HG03565 (cell line): ENCODE measurements around the gene VGLL4.

Experiments used
- ATAC-seq: cut with Tn5 transposase; IDR thresholded peaks from one replicate; pipeline ENCODE4 v1.9.1; 2021; ENCODE audit warnings: mild to moderate bottlenecking, moderate library complexity; ENCODE audit not compliant: unreplicated experiment

VGLL4 gene

DNA sequence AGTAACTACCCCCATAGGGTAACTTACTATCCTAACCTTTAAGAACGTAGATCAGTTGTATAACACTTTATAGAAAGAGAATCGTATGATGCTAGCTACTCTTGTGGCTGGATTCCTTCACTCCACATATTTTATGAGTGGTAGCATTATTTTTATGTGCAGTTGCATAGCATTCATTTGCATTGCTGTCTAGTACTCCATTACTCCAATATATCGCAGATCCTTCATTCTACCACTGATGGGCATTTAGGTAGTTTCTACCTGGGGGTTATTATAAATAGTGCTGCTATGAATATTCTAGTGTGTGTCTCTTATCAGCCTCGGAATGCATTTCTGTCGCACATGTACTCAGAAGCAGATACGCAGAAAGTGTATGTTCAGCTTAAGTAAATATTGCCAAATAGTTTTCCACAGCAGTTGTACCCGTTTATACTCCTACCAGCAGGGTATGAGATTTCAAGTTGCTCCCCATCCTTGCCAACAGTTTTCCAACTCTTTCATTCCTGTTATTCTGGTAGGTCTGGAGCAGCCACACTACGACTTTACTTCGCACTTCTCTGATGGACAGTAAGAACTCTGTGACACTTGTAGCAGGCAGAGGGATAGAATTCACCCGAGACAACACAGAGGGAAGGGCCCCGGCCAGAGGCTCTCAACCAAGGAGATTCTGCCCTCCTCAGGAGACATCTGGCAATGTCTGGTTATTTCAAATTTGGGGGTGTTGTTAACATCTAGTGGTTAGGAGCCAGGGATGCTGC is 9.8 kb upstream of the VGLL4 start:
- ATAC-seq = no peak

DNA sequence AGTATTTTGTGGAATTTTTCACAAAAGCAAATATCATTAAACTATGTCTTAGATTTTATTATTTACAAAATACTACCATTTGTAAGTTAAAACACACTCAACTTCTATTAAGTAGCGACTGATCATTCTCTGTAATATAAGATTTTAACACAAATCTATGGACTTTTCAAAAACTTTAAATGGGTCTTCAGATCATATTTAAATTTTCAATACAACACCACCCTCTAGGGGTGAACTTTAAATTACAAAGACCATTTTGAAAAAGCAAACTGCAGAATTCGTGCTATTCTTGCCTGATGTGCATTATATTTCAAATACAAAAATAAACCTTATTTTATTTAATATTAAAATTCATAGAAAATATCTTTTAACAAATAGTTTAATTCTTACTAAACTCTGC is 8.2 kb upstream of the VGLL4 start:
- no peak for ATAC-seq

DNA sequence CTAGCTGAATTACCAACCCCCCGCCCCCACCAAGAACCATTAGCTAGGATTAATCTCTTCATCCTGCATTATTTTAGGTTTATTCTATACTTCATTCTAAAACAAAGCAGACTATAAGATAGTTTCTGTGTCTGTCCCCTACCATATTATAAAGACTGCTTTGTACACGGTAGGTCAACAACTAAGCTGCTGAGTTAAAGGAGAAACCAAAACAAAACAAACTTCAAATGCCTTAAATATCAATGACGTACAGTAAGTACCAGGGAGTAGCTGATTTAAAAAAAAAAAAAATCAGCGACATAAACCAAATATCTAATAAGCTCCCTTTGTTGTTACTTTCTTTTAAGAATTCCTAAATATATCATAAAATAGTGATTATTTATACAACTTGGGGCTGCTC is 7.8 kb upstream of the VGLL4 start:
- no peak for ATAC-seq

DNA sequence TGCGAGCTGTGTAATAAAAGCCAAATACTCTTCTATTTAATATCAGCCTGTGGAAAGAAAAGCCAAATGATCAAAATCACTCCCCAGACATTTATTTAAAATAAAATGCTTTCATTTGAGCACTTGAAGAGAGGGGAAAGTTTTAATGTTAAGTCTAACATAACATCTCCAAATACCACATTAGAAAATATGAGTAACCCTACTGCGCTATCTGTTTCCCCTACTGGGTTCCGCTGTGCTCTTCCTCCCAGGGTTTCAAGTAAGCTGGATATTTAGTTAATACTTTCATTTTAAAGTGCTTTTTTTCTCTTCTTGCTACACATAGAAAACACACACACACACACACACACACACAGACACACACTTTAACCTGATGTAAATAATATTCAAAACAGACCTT is 6.7 kb upstream of the VGLL4 start:
- no peak for ATAC-seq

DNA sequence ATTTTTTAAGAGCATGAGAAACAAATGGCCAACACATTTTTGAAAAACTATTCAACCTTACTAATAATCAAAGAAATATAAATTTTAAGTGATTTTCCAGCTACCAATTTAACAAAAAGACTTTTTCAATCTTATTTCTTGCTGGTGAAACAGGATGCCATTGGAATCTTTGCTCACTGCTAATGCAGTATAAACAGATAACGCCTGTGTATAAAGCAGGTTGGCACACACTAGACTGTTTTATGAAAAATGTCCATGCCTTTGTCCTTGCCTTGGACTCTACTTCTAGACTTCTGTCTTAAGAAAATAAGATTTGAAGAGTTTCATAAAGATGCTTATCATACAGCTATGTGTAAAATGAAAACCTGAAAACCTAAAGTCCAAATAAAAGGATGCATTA is 5.0 kb upstream of the VGLL4 start:
- no peak for ATAC-seq

DNA sequence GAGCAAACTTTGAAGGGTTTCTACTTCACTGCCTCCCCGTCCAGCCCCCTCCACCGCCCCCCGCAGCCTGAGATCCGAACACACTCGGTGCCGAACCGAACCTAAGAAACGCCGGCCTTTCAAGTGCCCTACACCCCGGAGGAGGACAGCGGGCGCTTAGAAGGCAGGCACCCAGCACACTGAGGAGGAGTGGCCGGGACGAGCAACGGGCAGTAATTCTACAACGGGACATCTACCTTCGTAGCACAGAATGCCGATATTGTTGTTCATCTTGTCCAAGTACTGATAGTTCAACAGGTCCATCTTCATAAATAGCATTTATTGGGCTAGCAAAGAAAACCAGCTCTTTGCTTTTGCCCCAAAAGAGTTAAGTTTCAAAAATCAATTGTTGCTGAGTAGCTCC is 513 bp downstream of the VGLL4 start:
- ATAC-seq = no peak

DNA sequence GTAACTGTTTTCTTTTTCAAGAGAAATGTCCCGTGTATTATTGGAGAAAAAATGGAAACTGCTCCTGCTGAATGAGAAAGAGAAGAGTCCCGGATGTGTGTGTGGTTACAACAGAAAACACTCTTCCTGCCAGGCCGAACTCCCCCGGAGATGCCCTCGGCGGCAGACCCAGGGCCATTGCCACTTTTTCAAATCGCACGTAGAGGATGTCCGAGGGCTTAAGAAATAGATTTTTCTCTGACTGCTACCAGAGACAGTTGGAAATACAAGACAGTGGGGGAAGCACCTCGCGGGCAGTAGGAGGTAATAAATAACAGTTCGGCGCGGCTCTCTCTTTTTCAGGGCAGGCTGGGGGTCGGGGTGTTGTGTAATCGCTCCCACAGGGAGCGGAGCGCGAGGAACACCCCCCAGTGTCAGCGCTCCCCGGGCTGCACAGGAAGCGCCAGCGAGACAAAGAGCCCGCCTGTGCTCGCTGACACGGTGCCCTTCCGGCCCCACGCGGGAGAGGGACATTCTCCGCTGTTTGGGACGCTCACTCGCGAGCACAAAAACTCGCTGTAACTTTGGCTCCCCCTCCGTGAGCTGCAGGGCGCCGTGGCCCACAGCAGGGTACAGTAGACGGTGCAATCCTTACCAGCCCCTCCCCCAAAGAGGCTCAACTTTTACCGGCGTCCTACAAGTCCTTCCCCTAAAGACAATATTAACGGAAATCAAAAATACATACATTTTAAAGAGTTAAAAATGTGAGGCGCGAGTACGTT is 1.1 kb downstream of the VGLL4 start:
- ATAC-seq = peak; percentile 43

DNA sequence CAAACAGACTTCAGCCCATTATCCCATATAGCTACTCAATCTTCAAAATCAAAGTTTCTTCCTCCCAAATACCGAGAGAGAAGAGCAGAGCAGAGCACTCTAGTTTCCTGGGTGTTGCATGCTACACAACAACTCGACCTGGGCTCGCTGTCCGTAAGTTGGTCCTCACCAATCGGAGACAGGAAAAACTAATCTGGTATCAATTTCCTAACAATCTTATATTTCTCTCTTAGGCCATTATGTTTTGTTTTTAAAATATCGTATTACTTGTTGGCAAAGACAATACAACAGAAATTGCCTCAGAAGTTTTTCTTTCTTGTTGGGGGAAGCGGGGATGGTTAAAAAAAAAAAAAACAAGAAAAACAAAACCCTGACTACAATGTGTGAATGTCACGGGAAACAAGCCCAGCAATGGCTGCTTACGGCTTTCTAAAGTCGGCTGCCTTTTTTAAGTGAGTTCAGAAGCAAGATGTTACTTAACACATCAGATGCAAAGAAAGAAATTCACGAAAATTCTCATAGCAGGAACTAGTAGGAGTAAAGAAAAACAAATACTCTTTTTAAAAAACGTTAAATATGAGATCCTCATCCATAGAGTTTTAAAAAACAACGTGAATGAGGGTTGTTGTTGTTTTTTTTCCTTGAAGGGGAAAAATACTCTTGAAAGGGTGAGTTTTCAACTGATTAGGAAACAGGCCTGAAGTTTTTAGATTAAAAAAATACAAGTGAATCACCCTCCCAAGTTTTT is 1.9 kb downstream of the VGLL4 start:
- no peak for ATAC-seq

DNA sequence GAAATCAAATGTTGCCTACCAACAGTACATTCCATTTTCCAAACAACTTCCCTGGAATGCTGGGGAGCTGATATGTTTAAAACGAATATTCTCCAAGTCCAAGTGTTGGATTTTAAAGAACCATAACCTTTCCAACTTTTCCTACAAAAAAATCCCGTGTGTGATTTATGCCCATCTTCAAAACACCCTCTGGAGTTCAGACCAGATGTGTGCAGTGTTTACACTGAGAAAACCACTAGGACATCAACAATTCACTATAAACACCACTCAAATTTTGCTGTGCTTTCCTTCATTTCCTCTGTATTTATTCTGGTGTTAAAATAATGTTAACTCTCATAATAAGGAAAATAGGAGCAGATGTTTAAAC is 2.4 kb downstream of the VGLL4 start:
- ATAC-seq = no peak

DNA sequence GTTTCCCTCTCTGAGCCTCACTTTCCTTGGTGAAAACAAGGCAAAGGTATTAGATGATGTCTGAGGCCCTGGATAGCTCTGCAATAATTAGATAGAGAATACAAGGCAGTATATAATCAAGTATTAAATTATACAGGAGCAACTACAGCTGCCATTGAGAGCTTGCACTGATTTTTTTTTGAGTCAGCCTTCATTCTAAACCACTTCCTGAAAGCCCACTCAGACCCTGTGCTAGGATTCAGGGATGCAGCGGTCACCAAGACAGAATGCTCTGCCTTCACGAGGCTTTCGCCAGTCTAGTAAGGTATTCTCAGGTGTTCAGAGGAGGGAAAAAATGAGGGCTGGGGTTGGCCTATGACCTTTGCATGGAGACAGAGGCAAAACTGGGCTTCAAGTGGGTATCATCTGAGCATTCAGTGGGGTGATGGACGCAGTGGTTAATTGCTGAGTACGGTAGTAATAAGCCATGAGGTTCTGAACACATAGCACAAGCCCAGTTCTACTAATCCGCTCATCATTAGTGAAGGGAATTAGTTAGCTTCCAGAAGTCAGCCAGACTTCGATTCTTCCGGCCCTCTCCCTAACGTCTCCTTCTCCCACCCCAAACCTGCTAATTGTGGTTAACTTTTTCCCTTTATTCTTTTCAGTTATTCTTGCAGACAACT is 3.6 kb downstream of the VGLL4 start:
- ATAC-seq = no peak

DNA sequence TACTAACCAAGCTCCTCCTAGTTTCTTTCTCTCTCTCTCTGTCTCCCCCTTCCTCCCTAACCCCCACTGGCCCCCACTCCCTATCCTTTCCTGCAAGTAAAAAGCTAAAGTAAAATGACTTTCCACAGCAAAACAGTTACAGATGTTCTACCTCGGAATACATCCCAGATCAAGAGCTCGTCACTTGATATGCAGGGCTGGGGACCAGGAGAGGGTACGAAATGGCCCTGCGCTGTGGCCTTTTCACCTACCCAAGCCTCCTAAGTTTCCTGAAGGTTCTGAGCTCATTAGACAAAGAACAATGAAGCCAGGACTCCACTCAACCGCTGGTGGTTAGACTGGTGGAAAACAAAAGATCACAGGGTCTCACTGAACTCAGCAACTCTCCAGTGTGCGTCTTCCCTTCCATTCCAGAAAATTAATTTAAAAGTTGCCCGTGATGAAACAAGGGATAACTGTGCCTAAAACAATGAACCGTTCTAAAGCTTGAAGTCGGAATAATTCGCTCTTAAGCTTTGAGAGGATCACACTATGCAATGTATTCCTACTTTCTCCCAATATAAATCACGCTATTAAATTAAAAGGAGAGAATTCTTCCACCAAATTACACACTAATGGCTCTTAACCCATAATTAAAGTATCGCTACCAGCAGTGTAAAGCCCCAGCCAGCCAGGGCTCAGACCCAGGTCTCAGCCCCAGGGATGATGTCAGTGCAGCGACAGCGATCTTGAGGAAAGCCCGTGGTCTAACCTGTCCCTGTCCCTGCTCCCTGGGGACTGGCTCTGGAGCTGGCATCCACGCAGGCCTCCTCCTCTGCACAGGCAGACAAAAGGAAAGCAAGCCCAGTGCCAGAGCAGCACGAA is 5.0 kb downstream of the VGLL4 start:
- ATAC-seq = no peak

DNA sequence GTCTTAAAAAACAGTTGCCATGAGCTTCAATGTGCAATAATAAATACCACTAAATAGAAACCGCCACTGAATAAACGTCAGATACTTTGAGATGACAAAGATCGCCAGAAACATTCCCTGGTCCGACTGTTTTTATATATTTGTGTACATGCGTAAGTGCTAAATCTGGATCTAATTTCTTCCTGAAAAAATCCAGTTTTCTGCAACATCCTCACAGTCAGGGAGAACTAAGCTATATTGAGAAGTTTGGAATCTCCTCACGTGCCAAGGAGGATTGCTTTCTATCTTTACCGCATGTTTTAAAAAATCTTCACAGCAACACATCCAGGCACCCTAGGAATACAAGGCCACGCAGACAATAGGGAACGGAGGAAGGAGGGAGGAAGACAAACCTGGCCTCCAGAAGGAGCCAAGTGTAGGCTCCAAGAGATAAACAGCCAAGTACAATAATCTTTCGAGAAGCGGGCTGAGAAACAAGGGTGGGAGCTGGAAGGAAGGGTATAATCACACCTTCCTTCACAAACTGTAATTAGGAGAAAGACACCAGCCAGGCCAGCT is 5.7 kb downstream of the VGLL4 start:
- ATAC-seq = no peak

DNA sequence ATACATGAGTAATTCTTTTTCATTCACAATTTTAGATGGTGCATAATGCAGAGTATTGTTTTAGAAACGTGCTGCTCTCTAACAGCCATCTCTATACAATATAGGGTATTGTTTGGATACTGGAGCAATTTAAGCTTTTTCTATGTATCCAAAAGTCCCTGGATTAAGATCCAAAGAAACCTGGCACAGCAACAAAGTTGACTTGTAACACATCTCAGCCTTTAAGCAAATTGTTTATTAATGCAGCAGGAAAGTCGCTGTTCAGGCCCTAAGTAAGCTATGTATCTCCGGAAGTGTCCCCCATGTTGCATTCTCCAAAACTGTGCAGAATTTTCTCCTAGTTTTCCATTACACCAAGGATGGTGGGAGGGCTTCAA is 7.3 kb downstream of the VGLL4 start:
- no peak for ATAC-seq

DNA sequence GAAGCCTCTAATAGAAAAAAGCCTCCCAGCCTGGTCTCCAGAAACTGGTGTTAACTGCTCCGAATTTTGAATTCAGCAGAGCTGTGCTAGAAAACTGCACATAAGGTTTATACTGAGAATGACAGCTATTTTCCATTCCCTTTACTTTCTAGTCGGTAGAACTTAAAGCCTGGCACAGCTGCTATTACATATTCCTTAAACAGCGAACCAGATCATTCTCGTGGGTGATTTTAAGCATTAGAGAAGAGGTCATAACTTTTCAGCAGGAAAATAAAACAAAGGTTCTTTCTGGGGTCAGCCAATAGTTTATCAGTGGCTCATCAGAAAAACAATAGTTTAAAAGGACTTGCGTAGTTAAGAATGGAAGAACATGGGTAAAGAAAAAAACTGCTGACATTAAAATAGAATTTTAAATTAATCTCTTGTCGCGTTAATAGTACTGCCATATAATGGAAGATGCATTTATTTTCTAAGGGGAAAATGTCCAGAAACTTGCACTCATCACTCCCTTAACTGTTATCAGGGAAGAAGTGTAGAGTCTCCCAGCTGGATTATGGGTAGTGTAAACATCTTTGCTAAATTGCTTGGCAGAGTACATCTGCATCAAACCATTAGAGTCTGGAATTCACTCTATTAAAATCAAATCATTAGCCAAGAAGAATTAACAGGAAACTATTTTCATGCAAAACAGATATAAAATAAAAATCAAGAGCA is 7.9 kb downstream of the VGLL4 start:
- no peak for ATAC-seq

DNA sequence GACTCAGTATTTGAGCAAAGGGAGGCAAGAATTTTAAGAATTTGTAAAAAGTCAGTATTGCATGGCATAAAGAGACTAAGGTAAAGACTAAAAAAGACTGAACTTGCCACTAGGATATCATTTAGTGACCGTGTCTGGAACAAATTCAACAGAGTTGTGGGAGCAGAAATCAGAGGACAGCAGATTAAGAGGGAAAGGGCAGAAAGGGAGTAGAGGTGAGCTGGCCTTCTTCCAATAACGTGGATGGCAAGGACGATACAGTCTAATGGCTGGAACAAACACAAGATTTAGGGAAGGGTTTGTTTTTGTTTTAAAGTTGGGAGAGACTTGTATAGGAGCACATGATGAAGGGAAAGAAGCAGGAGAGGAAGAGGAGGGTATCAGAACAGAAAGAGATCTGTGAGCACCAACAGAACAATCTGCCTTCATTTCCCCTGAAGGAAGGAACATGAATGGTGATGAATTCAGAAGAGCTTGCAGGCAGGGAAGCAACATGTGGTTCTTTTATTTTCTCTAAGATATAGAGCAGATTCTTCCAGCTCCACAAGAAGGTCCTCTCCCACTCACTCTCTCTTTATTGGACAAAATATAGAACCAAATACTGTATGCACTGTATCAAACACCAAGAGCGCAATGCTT is 8.6 kb downstream of the VGLL4 start:
- no peak for ATAC-seq

DNA sequence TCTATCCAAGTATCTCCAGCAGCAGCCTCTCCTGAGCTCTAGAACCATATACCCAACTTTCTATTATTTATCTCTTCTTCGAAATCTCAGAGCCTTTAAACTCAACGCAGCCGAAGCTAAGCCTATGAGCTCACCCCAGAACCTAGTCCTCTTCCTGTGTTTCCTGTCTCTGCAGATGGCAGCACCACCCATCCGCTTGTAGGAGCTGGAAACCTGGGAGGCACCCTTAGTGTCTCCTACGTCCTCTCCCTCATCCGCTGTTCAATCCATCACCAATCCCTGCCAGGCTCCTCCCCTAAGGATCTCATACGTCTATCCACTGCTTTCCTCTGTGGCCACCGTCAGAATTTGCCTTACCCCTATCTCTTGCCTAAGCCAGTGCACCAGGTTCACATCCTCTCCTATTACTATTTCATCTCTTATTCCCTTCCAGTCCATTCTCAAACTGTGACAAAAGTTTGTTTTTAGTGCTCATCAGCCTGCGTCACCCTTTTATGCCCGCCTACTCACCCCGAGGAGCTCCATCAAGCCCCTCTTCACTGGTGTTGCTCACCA is 9.6 kb downstream of the VGLL4 start:
- ATAC-seq = no peak

DNA sequence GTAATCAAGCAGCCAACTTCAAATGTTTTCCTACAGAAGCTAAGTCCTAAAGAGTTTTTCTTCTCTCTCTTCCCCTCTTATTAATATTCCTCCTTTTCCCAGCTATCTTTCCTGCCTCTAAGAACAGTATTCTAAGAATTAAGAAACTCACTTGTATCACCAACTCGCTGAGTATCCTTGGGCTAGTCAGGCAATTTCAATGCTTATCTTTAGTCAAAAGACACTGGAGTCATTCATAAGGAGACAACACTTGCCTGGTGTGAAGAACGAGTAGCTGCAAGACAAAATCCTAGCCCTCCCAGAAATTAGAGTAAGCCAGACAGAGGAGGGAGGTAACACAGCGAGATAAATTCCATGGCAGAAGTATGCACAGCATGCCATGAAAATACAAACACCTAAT is 10.7 kb downstream of the VGLL4 start:
- no peak for ATAC-seq

DNA sequence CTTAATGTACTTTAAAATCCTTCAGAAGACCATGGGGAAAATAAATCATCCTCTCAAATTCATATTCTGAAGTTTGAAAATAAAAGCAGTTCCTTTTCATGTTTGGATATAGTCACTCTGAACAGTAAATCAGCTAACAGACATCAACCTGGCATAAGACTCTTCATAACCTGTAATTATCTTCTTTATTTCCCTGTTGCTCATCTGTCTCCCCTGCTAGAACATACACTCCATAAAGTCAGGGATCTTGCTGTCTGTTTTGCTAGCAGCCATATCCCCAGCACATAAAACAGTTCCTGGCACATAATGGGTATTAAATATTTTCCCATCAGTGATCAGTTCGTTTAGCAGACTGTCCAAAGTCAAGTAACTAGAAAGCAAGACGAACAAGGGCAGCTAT is 11.2 kb downstream of the VGLL4 start:
- ATAC-seq = no peak

DNA sequence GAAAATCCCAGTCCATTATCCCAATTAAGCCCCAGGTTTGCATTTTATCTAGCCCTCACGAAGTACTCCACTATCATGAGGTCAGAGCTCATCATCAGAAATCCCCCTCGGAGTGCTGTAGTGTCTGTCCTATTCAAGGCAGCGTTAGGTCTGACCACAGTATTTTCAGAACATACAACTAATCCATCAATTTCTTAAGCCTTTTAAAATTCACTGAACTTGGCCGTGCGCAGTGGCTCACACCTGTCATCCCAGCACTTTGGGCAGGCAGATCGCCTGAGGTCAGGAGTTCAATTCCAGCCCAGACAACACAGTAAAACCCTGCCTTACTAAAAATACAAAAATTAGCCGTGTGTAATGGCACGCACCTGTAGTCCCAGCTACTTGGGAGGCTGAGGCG is 11.9 kb downstream of the VGLL4 start:
- no peak for ATAC-seq
